Lower leg skin (tissue), 3 donors: Measurements from ENCODE around the gene ALPP.
"Not testable (repeated sequence)": the region's sequence is repeated elsewhere in the genome, so short reads cannot be mapped to it uniquely, and the experiment has no call there.

Source experiments
- POLR2A ChIP-seq, 2 donors: fragments of 450-650 bp; IDR thresholded peaks; one replicate each; pipeline ENCODE4 v1.6.1; 2016 to 2017; ENCODE audit warnings: antibody characterized with exemption in 2 of 2, mild to moderate bottlenecking in 1 of 2, moderate library complexity in 1 of 2
- TF ChIP-seq, protein P1 (sequence below), 3 donors: fragments of 450-650 bp; IDR thresholded peaks; one replicate each; pipeline ENCODE4 v1.5.1; 2016; ENCODE audit warnings: antibody characterized with exemption in 3 of 3, mild to moderate bottlenecking in 3 of 3, moderate library complexity in 2 of 3

DNA sequence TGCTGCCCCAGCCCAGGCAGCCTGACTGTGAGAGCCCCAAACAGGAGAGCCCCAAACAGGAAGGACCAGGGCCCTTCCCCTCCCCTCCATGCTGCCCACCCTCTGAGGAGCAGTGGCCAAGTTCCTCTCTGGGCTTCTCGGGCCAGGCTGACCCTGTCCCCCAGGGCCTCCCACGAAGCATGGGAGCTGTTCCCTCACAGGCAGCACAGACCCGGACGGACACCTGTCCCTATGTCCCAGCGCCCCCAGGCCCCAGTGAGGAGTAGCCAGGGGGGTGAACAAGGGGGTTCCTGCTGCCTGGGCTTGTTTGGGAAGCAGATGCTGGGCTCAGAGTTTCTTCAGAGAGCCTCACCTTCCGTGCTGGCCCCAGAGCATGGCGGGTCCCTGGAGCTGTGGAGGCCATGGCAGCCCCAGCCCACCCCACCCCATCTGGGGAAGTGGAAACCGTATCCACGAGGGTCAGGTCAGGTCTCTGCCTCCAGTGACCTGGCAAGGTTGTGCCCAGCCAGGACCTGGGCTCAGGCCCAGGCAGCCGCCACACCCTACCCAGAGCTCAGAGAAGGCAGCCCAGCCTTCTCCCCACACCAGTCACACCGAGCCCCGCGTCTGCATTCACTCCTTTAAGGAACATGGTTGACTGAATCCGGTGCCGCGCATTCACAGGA is 40.3 kb upstream of the ALPP start:
- TF ChIP-seq, protein P1, sequence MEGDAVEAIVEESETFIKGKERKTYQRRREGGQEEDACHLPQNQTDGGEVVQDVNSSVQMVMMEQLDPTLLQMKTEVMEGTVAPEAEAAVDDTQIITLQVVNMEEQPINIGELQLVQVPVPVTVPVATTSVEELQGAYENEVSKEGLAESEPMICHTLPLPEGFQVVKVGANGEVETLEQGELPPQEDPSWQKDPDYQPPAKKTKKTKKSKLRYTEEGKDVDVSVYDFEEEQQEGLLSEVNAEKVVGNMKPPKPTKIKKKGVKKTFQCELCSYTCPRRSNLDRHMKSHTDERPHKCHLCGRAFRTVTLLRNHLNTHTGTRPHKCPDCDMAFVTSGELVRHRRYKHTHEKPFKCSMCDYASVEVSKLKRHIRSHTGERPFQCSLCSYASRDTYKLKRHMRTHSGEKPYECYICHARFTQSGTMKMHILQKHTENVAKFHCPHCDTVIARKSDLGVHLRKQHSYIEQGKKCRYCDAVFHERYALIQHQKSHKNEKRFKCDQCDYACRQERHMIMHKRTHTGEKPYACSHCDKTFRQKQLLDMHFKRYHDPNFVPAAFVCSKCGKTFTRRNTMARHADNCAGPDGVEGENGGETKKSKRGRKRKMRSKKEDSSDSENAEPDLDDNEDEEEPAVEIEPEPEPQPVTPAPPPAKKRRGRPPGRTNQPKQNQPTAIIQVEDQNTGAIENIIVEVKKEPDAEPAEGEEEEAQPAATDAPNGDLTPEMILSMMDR (IDR thresholded peaks at IDR 0.05), result not testable (repeated sequence)
- not testable (repeated sequence) for TF ChIP-seq POLR2A (IDR thresholded peaks at IDR 0.05)
